ENCODE results near the gene RNF130. TPM values are rescaled to one million over a fixed set of nuclear protein-coding genes. Genes with fewer than 3 reads are reported as not detected.
A peak's percentile ranks its signal among the peaks of the same experiment; 100 is the strongest.

Gene RNF130
- total and polyA plus RNA-seq, 9 of the 15 experiments (the other 6 are each of a cell fraction or from before 2014, with no cell fraction given), result 5.8 to 39.4 (median 27.1) TPM

DNA sequence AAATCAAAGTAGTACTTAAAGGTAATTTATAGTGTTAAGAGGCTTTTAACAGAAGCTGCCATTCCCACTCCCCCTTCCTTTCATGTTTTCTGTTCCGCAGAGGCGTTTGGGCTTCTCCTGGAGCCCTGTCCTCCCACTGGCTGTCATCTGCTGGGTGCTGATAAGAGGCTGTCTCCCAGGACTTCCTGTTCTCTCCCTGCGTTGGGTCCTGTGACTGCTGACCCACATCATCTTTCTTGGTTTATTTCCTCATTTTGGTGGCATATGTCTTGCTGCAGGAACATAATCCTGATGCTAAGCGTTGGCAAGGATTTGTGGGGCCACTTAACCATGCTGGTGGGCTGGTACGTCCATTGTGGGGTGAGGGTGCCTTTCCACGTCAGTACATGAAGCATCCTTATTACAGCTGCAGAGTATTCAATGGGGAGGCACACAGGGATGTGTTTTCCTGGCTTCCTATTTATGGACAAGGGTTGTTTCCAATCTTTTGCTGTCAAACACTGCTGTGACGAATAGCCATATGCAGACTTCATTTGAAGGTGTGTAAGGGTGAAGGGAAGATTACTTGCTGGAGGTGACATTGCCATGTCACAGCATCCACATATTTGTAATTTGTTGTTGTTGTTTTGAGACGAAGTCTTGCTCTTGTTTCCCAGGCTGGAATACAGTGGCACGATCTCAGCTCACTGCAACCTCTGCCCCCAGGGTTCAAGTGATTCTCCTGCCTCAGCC is 22.3 kb upstream of the RNF130 start (continued):
- peak; percentile 77 for TF ChIP-seq FOSL1 (tag; conservative IDR thresholded peaks at IDR 0.05)
- no peak for TF ChIP-seq GABPB2 (CRISPR knock-in tag; conservative IDR thresholded peaks at IDR 0.05)
- no peak for TF ChIP-seq PHTF2 (CRISPR knock-in tag; IDR thresholded peaks at IDR 0.05)
- peak; percentile 88 for TF ChIP-seq TOE1 (IDR thresholded peaks at IDR 0.05; ENCODE audit: borderline replicate concordance)
- no peak for TF ChIP-seq TOE1 (CRISPR knock-in tag; IDR thresholded peaks at IDR 0.05; ENCODE audit: borderline replicate concordance, low read depth)
- TF ChIP-seq FOXJ2 (tag; IDR thresholded peaks at IDR 0.05), result 0 out of 2 replicates have a peak, but pooled peaks have one; percentile 20
- no peak for TF ChIP-seq GATAD2A (IDR thresholded peaks at IDR 0.05)
- no peak for TF ChIP-seq DNMT1 (IDR thresholded peaks at IDR 0.05)
- TF ChIP-seq, protein P1, sequence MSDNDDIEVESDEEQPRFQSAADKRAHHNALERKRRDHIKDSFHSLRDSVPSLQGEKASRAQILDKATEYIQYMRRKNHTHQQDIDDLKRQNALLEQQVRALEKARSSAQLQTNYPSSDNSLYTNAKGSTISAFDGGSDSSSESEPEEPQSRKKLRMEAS (CRISPR knock-in tag; IDR thresholded peaks at IDR 0.05), result peak; percentile 27
- TF ChIP-seq ZNF263 (CRISPR knock-in tag; IDR thresholded peaks at IDR 0.05; ENCODE audit: borderline replicate concordance), result peak; percentile 64; the same call in 1 of the 2 replicates
- peak; percentile 98 for TF ChIP-seq TCF7 (IDR thresholded peaks at IDR 0.05; ENCODE audit: borderline replicate concordance)
- TF ChIP-seq, protein P2, sequence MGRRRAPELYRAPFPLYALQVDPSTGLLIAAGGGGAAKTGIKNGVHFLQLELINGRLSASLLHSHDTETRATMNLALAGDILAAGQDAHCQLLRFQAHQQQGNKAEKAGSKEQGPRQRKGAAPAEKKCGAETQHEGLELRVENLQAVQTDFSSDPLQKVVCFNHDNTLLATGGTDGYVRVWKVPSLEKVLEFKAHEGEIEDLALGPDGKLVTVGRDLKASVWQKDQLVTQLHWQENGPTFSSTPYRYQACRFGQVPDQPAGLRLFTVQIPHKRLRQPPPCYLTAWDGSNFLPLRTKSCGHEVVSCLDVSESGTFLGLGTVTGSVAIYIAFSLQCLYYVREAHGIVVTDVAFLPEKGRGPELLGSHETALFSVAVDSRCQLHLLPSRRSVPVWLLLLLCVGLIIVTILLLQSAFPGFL (CRISPR knock-in tag; IDR thresholded peaks at IDR 0.05), result no peak
- 0 out of 2 replicates have a peak, but pooled peaks have one; percentile 25 for TF ChIP-seq ERF (CRISPR knock-in tag; IDR thresholded peaks at IDR 0.05)
- TF ChIP-seq, protein P3, sequence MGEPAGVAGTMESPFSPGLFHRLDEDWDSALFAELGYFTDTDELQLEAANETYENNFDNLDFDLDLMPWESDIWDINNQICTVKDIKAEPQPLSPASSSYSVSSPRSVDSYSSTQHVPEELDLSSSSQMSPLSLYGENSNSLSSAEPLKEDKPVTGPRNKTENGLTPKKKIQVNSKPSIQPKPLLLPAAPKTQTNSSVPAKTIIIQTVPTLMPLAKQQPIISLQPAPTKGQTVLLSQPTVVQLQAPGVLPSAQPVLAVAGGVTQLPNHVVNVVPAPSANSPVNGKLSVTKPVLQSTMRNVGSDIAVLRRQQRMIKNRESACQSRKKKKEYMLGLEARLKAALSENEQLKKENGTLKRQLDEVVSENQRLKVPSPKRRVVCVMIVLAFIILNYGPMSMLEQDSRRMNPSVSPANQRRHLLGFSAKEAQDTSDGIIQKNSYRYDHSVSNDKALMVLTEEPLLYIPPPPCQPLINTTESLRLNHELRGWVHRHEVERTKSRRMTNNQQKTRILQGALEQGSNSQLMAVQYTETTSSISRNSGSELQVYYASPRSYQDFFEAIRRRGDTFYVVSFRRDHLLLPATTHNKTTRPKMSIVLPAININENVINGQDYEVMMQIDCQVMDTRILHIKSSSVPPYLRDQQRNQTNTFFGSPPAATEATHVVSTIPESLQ (CRISPR knock-in tag; IDR thresholded peaks at IDR 0.05), result no peak
- TF ChIP-seq NCOA4 (IDR thresholded peaks at IDR 0.05; ENCODE audit: partially characterized antibody), result no peak
- TF ChIP-seq BCOR (IDR thresholded peaks at IDR 0.05), result peak; percentile 77; the same call in 1 of the 2 replicates
- peak; percentile 91 for TF ChIP-seq STAT5A (IDR thresholded peaks at IDR 0.05; ENCODE audit: borderline replicate concordance, low read length)
- TF ChIP-seq, protein P4, sequence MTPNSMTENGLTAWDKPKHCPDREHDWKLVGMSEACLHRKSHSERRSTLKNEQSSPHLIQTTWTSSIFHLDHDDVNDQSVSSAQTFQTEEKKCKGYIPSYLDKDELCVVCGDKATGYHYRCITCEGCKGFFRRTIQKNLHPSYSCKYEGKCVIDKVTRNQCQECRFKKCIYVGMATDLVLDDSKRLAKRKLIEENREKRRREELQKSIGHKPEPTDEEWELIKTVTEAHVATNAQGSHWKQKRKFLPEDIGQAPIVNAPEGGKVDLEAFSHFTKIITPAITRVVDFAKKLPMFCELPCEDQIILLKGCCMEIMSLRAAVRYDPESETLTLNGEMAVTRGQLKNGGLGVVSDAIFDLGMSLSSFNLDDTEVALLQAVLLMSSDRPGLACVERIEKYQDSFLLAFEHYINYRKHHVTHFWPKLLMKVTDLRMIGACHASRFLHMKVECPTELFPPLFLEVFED (CRISPR knock-in tag; conservative IDR thresholded peaks at IDR 0.05), result 0 out of 2 replicates have a peak, but pooled peaks have one; percentile 59
- TF ChIP-seq TAF7 (tag; IDR thresholded peaks at IDR 0.05), result no peak
- no peak for TF ChIP-seq HNRNPL (IDR thresholded peaks at IDR 0.05; ENCODE audit: low read depth, low read length)
- peak; percentile 87 for TF ChIP-seq MTA1 (IDR thresholded peaks at IDR 0.05; ENCODE audit: borderline replicate concordance)
- peak; percentile 97 for TF ChIP-seq KLF16 (IDR thresholded peaks at IDR 0.05)
- TF ChIP-seq HEY1 (CRISPR knock-in tag; IDR thresholded peaks at IDR 0.05; ENCODE audit: borderline replicate concordance), result 0 out of 2 replicates have a peak, but pooled peaks have one; percentile 57
- TF ChIP-seq, protein P5, sequence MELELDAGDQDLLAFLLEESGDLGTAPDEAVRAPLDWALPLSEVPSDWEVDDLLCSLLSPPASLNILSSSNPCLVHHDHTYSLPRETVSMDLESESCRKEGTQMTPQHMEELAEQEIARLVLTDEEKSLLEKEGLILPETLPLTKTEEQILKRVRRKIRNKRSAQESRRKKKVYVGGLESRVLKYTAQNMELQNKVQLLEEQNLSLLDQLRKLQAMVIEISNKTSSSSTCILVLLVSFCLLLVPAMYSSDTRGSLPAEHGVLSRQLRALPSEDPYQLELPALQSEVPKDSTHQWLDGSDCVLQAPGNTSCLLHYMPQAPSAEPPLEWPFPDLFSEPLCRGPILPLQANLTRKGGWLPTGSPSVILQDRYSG (tag; conservative IDR thresholded peaks at IDR 0.05; ENCODE audit: low read depth), result 0 out of 2 replicates have a peak, but pooled peaks have one; percentile 58
